SK-N-SH (cell line): ENCODE data around the gene UBAP2L. TPM values are rescaled to one million over a fixed set of nuclear protein-coding genes. Genes with fewer than 3 reads are reported as not detected.

Experiments
- CTCF ChIA-PET: fragments of 300-600, 350-600 bp; formaldehyde crosslinking; extraction: SDS; loops from one replicate; lab custom pipeline; 2021; lab: Yijun Ruan, JAX
- POLR2A ChIA-PET: fragments of 350-600 bp; sonication (Branson Sonifier 250); formaldehyde crosslinking; extraction: SDS; loops from one replicate; lab custom pipeline; 2020; ENCODE audit warnings: antibody characterized with exemption, inconsistent platforms; lab: Yijun Ruan, JAX
- DNase-seq: peaks from one replicate; pipeline ENCODE4 v3.0.0; 2012
- H2AFZ ChIP-seq: fragments of 200-600 bp; sonication (generic); 2 replicates; pipeline ENCODE4 v1.8.1; 2016; ENCODE audit warnings: antibody characterized with exemption, mild to moderate bottlenecking, low read depth
- H3F3A ChIP-seq: fragments of 200-600 bp; sonication (generic); replicated peaks from 2 replicates; pipeline ENCODE3; 2016; ENCODE audit warnings: antibody characterized with exemption, mild to moderate bottlenecking; ENCODE audit not compliant: insufficient read depth
- H3K27ac ChIP-seq, 2 experiments: fragments of 200-500 bp in 1 of 2; fragments of 200-600 bp in 1 of 2; sonication (Bioruptor generic) in 1 of 2; sonication (generic), shearing (Covaris generic) in 1 of 2; 2 replicates each; pipeline versions ENCODE4 v1.5.1 to v1.6.1; 2014 to 2016; ENCODE audit warnings: low read depth in 2 of 2, inconsistent platforms in 1 of 2, low read length in 1 of 2, mild to moderate bottlenecking in 1 of 2, mixed read lengths in 1 of 2
- H3K27me3 ChIP-seq: fragments of 200-600 bp; sonication (generic), shearing (Covaris generic); 2 replicates; pipeline ENCODE4 v1.6.1; 2016; ENCODE audit warnings: mixed run types; ENCODE audit not compliant: insufficient read depth
- H3K36me3 ChIP-seq, 2 experiments: fragments of 200-500 bp in 1 of 2; fragments of 200-600 bp in 1 of 2; sonication (Bioruptor generic) in 1 of 2; sonication (generic) in 1 of 2; replicated peaks in 1 of 2; 2 replicates each; pipeline versions ENCODE3 to v1.5.1; 2014 to 2016; ENCODE audit warnings: low read length in 1 of 2, mild to moderate bottlenecking in 1 of 2; ENCODE audit not compliant: insufficient read depth in 2 of 2, control insufficient read depth in 1 of 2
- H3K4me1 ChIP-seq, 2 experiments: fragments of 200-500 bp in 1 of 2; fragments of 200-600 bp in 1 of 2; sonication (Bioruptor generic) in 1 of 2; sonication (generic), shearing (Covaris generic) in 1 of 2; 2 replicates each; pipeline versions ENCODE4 v1.5.1 to v1.6.1; 2014 to 2016; ENCODE audit warnings: low read depth in 1 of 2, low read length in 1 of 2, mixed run types in 1 of 2; ENCODE audit not compliant: insufficient read depth in 2 of 2, control insufficient read depth in 1 of 2
- H3K4me2 ChIP-seq: fragments of 200-600 bp; sonication (generic), shearing (Covaris generic); 2 replicates; pipeline ENCODE4 v1.6.1; 2017; ENCODE audit warnings: mixed run types
- H3K4me3 ChIP-seq, 2 experiments: fragments of 200-500 bp in 1 of 2; fragments of 200-600 bp in 1 of 2; sonication (Bioruptor generic) in 1 of 2; sonication (generic), shearing (Covaris generic) in 1 of 2; 2 replicates each; pipeline versions ENCODE4 v1.5.1 to v1.8.1; 2014 to 2016; ENCODE audit warnings: low read depth in 2 of 2, inconsistent platforms in 1 of 2, low read length in 1 of 2, mild to moderate bottlenecking in 1 of 2, mixed read lengths in 1 of 2, moderate library complexity in 1 of 2
- H3K79me2 ChIP-seq: fragments of 200-600 bp; sonication (generic); 2 replicates; pipeline ENCODE4 v1.8.1; 2017; ENCODE audit warnings: mild to moderate bottlenecking; ENCODE audit not compliant: insufficient read depth
- H3K9ac ChIP-seq: fragments of 200-600 bp; sonication (generic); 2 replicates; pipeline ENCODE4 v1.6.1; 2017; ENCODE audit warnings: mixed run types
- H3K9me2 ChIP-seq: fragments of 200-600 bp; sonication (generic); 2 replicates; pipeline ENCODE4 v1.6.1; 2017; ENCODE audit warnings: mixed run types
- H3K9me3 ChIP-seq: fragments of 200-600 bp; sonication (generic); 2 replicates; pipeline ENCODE4 v1.6.1; 2017; ENCODE audit warnings: mixed run types, mild to moderate bottlenecking, moderate library complexity
- H4K20me1 ChIP-seq: fragments of 200-600 bp; sonication (generic); 2 replicates; pipeline ENCODE4 v1.6.1; 2017; ENCODE audit warnings: mild to moderate bottlenecking, mixed run types; ENCODE audit not compliant: insufficient read depth
- ELF1 ChIP-seq: IDR thresholded peaks from 2 replicates; pipeline ENCODE4 v1.4.0; 2012
- EP300 ChIP-seq, 2 experiments: IDR thresholded peaks; 2 replicates each; pipeline versions ENCODE4 v1.4.0 to v1.6.1; 2012; ENCODE audit warnings: borderline replicate concordance in 1 of 2, low read depth in 1 of 2, low read length in 1 of 2
- FOSL2 ChIP-seq: IDR thresholded peaks from 2 replicates; pipeline ENCODE4 v1.4.0; 2012; ENCODE audit warnings: low read depth, mild to moderate bottlenecking, moderate library complexity, borderline replicate concordance
- GABPA ChIP-seq: IDR thresholded peaks from 2 replicates; pipeline ENCODE4 v1.4.0; 2012; ENCODE audit warnings: low read depth, mild to moderate bottlenecking
- GATA2 ChIP-seq: sonication (generic); formaldehyde crosslinking; IDR thresholded peaks from 2 replicates; pipeline ENCODE4 v1.5.0; 2020; ENCODE audit warnings: mild to moderate bottlenecking, missing genetic modification reagents
- JUND ChIP-seq: IDR thresholded peaks from 2 replicates; pipeline ENCODE4 v1.4.0; 2012
- MEF2A ChIP-seq: IDR thresholded peaks from 2 replicates; pipeline ENCODE4 v1.4.0; 2012; ENCODE audit warnings: low read depth, borderline replicate concordance
- NFIC ChIP-seq: IDR thresholded peaks from 2 replicates; pipeline ENCODE4 v1.4.0; 2012; ENCODE audit warnings: borderline replicate concordance
- NRF1 ChIP-seq: IDR thresholded peaks from 2 replicates; pipeline ENCODE4 v1.6.1; 2012; ENCODE audit warnings: low read depth, mild to moderate bottlenecking, low read length
- RCOR1 ChIP-seq: fragments of 150-350 bp; IDR thresholded peaks from 2 replicates; pipeline ENCODE4 v1.6.1; 2017; ENCODE audit warnings: antibody characterized with exemption, low read length
- SIN3A ChIP-seq: IDR thresholded peaks from 2 replicates; pipeline ENCODE4 v1.6.1; 2012; ENCODE audit warnings: low read depth, mild to moderate bottlenecking, low read length, moderate library complexity, borderline replicate concordance
- TAF1 ChIP-seq: IDR thresholded peaks from 2 replicates; pipeline ENCODE4 v1.6.1; 2012; ENCODE audit warnings: low read depth, mild to moderate bottlenecking, low read length, moderate library complexity, borderline replicate concordance
- TCF12 ChIP-seq: IDR thresholded peaks from 2 replicates; pipeline ENCODE4 v1.4.0; 2012
- YY1 ChIP-seq: IDR thresholded peaks from 2 replicates; pipeline ENCODE4 v1.4.0; 2012; ENCODE audit warnings: low read depth, mild to moderate bottlenecking
- WGBS: methylation state at CpG from one replicate; pipeline ENCODE4 v1.1.6; 2017; ENCODE audit warnings: low lambda C conversion rate; 5-methylcytosine and 5-hydroxymethylcytosine counted together
- polyA plus RNA-seq, 3 experiments: library from polyadenylated mRNA; depleted of rRNA; stranded (reverse); fragments of >200 nt; gene quantifications; 2 replicates each; pipeline ENCODE4 v1.2.3, GENCODE V29; 2012
- TF ChIP-seq, protein P1 (sequence below): IDR thresholded peaks from 2 replicates; pipeline ENCODE4 v1.6.1; 2012; ENCODE audit warnings: mild to moderate bottlenecking, low read depth, low read length, moderate library complexity
- TF ChIP-seq, protein P2 (sequence below): fragments of 200-600 bp; sonication (generic); IDR thresholded peaks from 2 replicates; pipeline ENCODE4 v1.6.1; 2017; ENCODE audit warnings: antibody characterized with exemption, mild to moderate bottlenecking, moderate library complexity
- TF ChIP-seq, protein P3 (sequence below): fragments of 150-350 bp; IDR thresholded peaks from 2 replicates; pipeline ENCODE4 v1.6.1; 2016; ENCODE audit warnings: mild to moderate bottlenecking, low read depth, low read length

The UBAP2L gene
- polyA plus RNA-seq, 1 of the 3 experiments (the other 2 are of a cell fraction) = 161 TPM

DNA sequence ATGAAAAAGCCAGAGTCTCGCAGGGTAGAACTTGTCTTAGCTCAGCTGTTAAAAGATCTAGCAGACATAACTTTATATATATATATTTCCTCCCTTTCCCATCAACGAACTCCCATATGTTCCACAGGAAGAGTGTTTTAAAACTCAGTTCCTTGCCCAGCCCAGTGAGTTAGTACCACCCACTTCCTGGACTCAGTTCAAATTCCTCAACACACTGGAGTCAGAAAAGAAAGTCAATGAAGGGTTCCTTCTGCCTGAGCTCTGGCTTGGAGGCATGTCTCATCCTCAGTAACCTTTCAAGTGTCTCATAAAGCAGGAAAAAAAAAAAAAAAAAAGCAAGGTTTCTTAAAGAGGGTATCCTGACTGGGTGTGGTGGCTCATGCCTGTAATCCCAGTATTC lies 44.4 kb upstream of the UBAP2L start:
- Histone ChIP-seq H3K27me3 (no peaks in the 10 kb centered on the region), H3K9me3 (no peaks in the 10 kb centered on the region), H3K4me3 (no peak overlapping the region), H2AFZ (no peak overlapping the region), H4K20me1 (peaks cover 98% of the 10 kb centered on the region), H3F3A (peaks cover 6% of the 10 kb centered on the region), H3K27ac (no peak overlapping the region), H3K9me2 (no peaks in the 10 kb centered on the region), H3K36me3 (peaks cover 49 to 72% of the 10 kb centered on the region in 2 experiments), H3K9ac (no peak overlapping the region), H3K4me2 (0 out of 2 replicates have a peak overlapping the region, but pooled peaks have one; percentile 23), H3K79me2 (peaks cover 99% of the 10 kb centered on the region), H3K4me1 (peaks cover 30 to 39% of the 10 kb centered on the region in 2 experiments; a peak in 3 of 4 replicates)
- CTCF ChIA-PET = interaction anchor here (1.9 kb wide), 1 partner anchor 23 kb away, joined by 6 read pairs; no protein-coding TSS in a partner anchor
- no peak for DNase-seq
- WGBS = 86% methylated on average over 2 of the region's 2 CpGs
- POLR2A ChIA-PET = no interaction called here
- no peak for TF ChIP-seq SIN3A
- no peak for TF ChIP-seq JUND
- TF ChIP-seq GABPA = no peak
- TF ChIP-seq, protein P1, sequence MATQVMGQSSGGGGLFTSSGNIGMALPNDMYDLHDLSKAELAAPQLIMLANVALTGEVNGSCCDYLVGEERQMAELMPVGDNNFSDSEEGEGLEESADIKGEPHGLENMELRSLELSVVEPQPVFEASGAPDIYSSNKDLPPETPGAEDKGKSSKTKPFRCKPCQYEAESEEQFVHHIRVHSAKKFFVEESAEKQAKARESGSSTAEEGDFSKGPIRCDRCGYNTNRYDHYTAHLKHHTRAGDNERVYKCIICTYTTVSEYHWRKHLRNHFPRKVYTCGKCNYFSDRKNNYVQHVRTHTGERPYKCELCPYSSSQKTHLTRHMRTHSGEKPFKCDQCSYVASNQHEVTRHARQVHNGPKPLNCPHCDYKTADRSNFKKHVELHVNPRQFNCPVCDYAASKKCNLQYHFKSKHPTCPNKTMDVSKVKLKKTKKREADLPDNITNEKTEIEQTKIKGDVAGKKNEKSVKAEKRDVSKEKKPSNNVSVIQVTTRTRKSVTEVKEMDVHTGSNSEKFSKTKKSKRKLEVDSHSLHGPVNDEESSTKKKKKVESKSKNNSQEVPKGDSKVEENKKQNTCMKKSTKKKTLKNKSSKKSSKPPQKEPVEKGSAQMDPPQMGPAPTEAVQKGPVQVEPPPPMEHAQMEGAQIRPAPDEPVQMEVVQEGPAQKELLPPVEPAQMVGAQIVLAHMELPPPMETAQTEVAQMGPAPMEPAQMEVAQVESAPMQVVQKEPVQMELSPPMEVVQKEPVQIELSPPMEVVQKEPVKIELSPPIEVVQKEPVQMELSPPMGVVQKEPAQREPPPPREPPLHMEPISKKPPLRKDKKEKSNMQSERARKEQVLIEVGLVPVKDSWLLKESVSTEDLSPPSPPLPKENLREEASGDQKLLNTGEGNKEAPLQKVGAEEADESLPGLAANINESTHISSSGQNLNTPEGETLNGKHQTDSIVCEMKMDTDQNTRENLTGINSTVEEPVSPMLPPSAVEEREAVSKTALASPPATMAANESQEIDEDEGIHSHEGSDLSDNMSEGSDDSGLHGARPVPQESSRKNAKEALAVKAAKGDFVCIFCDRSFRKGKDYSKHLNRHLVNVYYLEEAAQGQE = no peak
- TF ChIP-seq ELF1 = no peak
- no peak for TF ChIP-seq NRF1
- TF ChIP-seq, protein P2, sequence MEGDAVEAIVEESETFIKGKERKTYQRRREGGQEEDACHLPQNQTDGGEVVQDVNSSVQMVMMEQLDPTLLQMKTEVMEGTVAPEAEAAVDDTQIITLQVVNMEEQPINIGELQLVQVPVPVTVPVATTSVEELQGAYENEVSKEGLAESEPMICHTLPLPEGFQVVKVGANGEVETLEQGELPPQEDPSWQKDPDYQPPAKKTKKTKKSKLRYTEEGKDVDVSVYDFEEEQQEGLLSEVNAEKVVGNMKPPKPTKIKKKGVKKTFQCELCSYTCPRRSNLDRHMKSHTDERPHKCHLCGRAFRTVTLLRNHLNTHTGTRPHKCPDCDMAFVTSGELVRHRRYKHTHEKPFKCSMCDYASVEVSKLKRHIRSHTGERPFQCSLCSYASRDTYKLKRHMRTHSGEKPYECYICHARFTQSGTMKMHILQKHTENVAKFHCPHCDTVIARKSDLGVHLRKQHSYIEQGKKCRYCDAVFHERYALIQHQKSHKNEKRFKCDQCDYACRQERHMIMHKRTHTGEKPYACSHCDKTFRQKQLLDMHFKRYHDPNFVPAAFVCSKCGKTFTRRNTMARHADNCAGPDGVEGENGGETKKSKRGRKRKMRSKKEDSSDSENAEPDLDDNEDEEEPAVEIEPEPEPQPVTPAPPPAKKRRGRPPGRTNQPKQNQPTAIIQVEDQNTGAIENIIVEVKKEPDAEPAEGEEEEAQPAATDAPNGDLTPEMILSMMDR = no peak
- TF ChIP-seq RCOR1 = no peak
- no peak for TF ChIP-seq YY1
- TF ChIP-seq TAF1 = no peak
- TF ChIP-seq GATA2 (CRISPR knock-in tag) = no peak
- TF ChIP-seq NFIC = no peak
- TF ChIP-seq MEF2A = no peak
- no peak for TF ChIP-seq TCF12
- TF ChIP-seq, protein P3, sequence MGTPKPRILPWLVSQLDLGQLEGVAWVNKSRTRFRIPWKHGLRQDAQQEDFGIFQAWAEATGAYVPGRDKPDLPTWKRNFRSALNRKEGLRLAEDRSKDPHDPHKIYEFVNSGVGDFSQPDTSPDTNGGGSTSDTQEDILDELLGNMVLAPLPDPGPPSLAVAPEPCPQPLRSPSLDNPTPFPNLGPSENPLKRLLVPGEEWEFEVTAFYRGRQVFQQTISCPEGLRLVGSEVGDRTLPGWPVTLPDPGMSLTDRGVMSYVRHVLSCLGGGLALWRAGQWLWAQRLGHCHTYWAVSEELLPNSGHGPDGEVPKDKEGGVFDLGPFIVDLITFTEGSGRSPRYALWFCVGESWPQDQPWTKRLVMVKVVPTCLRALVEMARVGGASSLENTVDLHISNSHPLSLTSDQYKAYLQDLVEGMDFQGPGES = no peak
- no peak for TF ChIP-seq FOSL2
- no peak for TF ChIP-seq EP300 (IDR thresholded peaks at IDR 0.05; ENCODE audit: borderline replicate concordance in 1 of 2, low read depth in 1 of 2, low read length in 1 of 2)
